Activated T-helper 17 cell treated with anti-CD3 and anti-CD28 coated beads, Interleukin-2, amount 50 U/mL, for 72 hours (primary cell): ENCODE data around the gene C17orf114.
"Not testable (repeated sequence)": the region's sequence is repeated elsewhere in the genome, so short reads cannot be mapped to it uniquely, and the experiment has no call there.

ENCODE experiments used
- ATAC-seq: fragments of 150-1000 bp; cut with Tn5 transposase; replicated peaks from 2 replicates; pipeline ENCODE4 v1.10.0; 2021; ENCODE audit warnings: mild to moderate bottlenecking, moderate library complexity
- H3K27ac Mint-ChIP-seq: one replicate; pipeline ENCODE4 v1.8.0; 2022; ENCODE audit warnings: mixed read lengths
- H3K27me3 Mint-ChIP-seq: one replicate; pipeline ENCODE4 v1.8.0; 2022; ENCODE audit warnings: mixed read lengths
- H3K36me3 Mint-ChIP-seq: one replicate; pipeline ENCODE4 v1.8.0; 2022; ENCODE audit warnings: low read depth, mild to moderate bottlenecking, mixed read lengths
- H3K4me1 Mint-ChIP-seq: one replicate; pipeline ENCODE4 v1.8.0; 2022; ENCODE audit warnings: mixed read lengths
- H3K4me3 Mint-ChIP-seq: one replicate; pipeline ENCODE4 v1.8.0; 2022; ENCODE audit warnings: mild to moderate bottlenecking, mixed read lengths
- H3K9me3 Mint-ChIP-seq: one replicate; pipeline ENCODE4 v1.8.0; 2022; ENCODE audit warnings: mixed read lengths

C17orf114 gene

DNA sequence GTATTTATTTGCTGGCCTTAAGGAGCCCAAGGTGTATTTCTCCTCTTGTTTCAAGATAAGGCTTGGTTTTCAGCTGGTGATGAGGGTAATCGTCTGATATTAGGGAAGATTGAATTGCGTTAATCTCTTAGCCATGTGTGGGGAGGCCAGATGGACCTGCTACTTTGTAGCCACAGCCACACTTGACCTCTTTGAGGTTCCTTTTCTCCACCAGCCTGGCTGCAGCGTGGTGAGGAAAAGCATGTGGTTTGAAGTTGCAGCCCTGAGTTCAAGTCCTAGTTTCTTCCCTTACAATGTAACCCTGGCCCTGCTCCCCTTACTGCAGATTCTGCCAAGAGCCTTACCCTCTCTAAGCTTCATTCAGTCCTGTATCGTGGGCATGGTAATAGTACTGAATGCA, 34.1 kb upstream of the C17orf114 start:
- peaks cover 24% of the 10 kb centered on the region for H3K36me3 Mint-ChIP-seq
- H3K9me3 Mint-ChIP-seq, result no peaks in the 10 kb centered on the region
- H3K27ac Mint-ChIP-seq, result no peak overlapping the region
- no peaks in the 10 kb centered on the region for H3K27me3 Mint-ChIP-seq
- no peak for ATAC-seq
- peaks cover 50% of the 10 kb centered on the region for H3K4me1 Mint-ChIP-seq
- peak overlapping the region; percentile 91 for H3K4me3 Mint-ChIP-seq

DNA sequence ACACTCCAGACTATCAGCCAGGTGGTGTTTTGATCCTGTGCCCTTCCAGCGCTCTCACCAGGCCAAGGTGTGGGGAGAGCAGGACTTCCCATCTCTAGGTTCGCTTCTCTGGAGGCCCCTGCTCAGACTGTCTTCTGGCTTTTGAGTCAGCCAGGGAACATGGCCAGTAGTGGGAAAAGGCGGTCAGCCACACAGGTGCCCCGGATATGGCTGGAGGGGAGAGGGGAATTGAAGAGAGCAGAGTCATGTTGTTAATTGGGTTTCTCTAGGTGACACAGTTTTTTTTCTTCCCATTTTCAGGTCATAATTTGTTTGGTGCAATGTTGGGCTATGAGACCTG, 32.5 kb upstream of the C17orf114 start:
- H3K27ac Mint-ChIP-seq, result peak overlapping the region; percentile 85
- no peak for ATAC-seq
- H3K27me3 Mint-ChIP-seq, result no peaks in the 10 kb centered on the region
- H3K4me3 Mint-ChIP-seq, result peak overlapping the region; percentile 91
- peaks cover 37% of the 10 kb centered on the region for H3K4me1 Mint-ChIP-seq
- no peaks in the 10 kb centered on the region for H3K9me3 Mint-ChIP-seq
- H3K36me3 Mint-ChIP-seq, result peaks cover 24% of the 10 kb centered on the region

GRCh38 chr17:4833941-4834680, 32.0 kb upstream of the C17orf114 start:
- Mint-ChIP-seq H3K9me3 (no peaks in the 10 kb centered on the region), H3K36me3 (peaks cover 20% of the 10 kb centered on the region), H3K4me1 (peaks cover 32% of the 10 kb centered on the region), H3K4me3 (peak overlapping the region; percentile 91), H3K27ac (peak overlapping the region; percentile 85), H3K27me3 (no peaks in the 10 kb centered on the region)
- no peak for ATAC-seq

DNA sequence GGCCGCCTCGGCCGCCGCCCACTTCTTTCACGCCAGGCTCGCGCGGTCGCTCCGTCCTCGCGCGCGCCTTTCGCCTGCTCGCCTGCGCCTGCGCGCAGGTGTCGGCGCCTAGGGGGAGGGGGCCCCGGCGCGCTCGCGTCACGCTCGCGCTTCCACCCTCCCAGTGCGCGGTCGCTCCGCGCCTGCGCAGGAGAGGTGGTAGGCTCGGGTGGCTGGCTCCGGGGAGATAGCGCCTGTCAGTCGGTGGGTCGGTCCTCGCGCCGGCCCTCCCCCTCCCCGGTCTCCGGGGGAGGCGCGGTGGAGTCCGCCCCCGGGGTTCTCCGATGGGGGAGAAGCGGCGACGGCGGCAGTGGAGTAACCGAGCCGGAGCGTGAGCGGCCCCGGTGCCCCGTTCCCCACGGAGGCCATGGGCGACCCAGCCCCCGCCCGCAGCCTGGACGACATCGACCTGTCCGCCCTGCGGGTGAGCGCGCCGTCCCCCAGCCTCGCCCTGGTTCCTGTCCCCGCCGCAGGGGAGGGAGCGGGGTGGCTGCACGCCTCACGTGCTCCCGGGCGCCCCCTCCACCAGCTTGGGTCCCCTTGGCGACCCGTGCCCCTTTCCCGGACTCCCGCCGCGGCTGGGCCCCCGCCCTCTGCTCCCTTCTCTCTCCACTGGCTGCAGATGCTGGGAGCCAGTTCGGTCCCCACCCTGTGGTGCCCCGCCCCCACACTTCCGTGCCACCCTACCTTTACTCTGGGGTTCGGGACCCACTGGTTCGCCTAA, 31.2 kb upstream of the C17orf114 start, which contains the start of gene MINK1:
MINK1 (plus strand) TSS at position 163 of the 763 bp plus-strand sequence; CDS start at position 407, 244 bp downstream.
- peaks cover 17% of the 10 kb centered on the region for H3K36me3 Mint-ChIP-seq
- H3K9me3 Mint-ChIP-seq, result no peaks in the 10 kb centered on the region
- H3K4me1 Mint-ChIP-seq, result peaks cover 29% of the 10 kb centered on the region
- no peaks in the 10 kb centered on the region for H3K27me3 Mint-ChIP-seq
- H3K4me3 Mint-ChIP-seq, result peak within 1 kb of the TSS; percentile 91
- H3K27ac Mint-ChIP-seq, result peak within 1 kb of the TSS; percentile 94
- peak; percentile 91 for ATAC-seq

GRCh38 chr17:4832829-4833177, 30.7 kb upstream of the C17orf114 start:
- not testable (repeated sequence) for H3K9me3 Mint-ChIP-seq, H3K27me3 Mint-ChIP-seq
- Mint-ChIP-seq H3K4me3 (peak overlapping the region; percentile 91), H3K36me3 (peaks cover 13% of the 10 kb centered on the region), H3K4me1 (peaks cover 25% of the 10 kb centered on the region), H3K27ac (peak overlapping the region; percentile 94)
- peak; percentile 25 for ATAC-seq

GRCh38 chr17:4827399-4827798, 25.3 kb upstream of the C17orf114 start:
- H3K4me3 Mint-ChIP-seq, result no peak overlapping the region
- no peaks in the 10 kb centered on the region for H3K9me3 Mint-ChIP-seq
- H3K36me3 Mint-ChIP-seq, result no peaks in the 10 kb centered on the region
- H3K27ac Mint-ChIP-seq, result no peak overlapping the region
- ATAC-seq, result no peak
- H3K27me3 Mint-ChIP-seq, result no peaks in the 10 kb centered on the region
- no peaks in the 10 kb centered on the region for H3K4me1 Mint-ChIP-seq

DNA sequence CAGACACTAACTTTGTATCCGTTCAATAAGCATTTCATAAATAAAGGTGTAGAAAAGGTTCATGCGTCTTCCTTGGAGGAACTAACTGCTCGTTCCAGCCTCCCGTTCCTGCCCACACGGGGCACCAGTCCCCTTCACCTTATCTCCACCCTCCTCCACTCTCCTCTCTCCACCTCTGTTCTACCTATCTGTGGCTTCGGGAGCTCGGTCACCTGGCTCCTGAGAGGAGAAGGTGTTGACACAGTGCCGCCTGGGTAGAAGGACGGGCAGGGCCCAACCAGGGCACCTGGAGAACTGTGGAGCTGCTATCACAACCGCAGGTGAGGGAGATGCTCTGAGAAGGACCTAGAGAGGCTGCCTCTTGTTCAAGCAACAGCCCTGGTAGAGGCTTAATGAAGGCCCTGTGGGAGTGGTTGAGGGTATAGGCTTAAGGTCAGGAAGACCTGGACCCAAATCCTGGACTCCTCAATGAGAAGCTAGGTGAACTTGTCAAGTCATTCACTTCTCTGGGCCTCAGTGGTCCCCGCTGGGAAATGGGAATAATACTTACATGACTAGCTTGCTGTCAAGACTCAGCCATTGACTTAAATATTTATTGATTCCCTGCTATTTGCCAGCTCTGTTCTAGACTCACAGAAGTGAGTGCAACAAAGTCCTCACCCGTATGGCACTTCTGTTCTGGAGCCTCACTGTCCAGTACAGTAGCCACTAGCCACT, 21.4 kb upstream of the C17orf114 start:
- Mint-ChIP-seq H3K9me3 (no peaks in the 10 kb centered on the region), H3K4me1 (no peaks in the 10 kb centered on the region), H3K27me3 (no peaks in the 10 kb centered on the region), H3K36me3 (no peaks in the 10 kb centered on the region), H3K4me3 (no peak overlapping the region), H3K27ac (no peak overlapping the region)
- ATAC-seq, result no peak

- no peaks in the 10 kb centered on the region for H3K27me3 Mint-ChIP-seq
Measured at GRCh38 chr17:4822835-4823234, 20.7 kb upstream of the C17orf114 start.

GRCh38 chr17:4818276-4818675, 16.1 kb upstream of the C17orf114 start:
- H3K27me3 Mint-ChIP-seq, result no peaks in the 10 kb centered on the region
- H3K9me3 Mint-ChIP-seq, result no peaks in the 10 kb centered on the region
- peaks cover 12% of the 10 kb centered on the region for H3K36me3 Mint-ChIP-seq
- no peak for ATAC-seq
- H3K4me1 Mint-ChIP-seq, result peaks cover 3% of the 10 kb centered on the region
- no peak overlapping the region for H3K4me3 Mint-ChIP-seq
- H3K27ac Mint-ChIP-seq, result no peak overlapping the region

More at GRCh38 chr17:4822835-4823234, 20.7 kb upstream of the C17orf114 start:
- ATAC-seq, result no peak
- H3K27ac Mint-ChIP-seq, result no peak overlapping the region
- no peak overlapping the region for H3K4me3 Mint-ChIP-seq
- H3K36me3 Mint-ChIP-seq, result no peaks in the 10 kb centered on the region
- H3K4me1 Mint-ChIP-seq, result no peaks in the 10 kb centered on the region
- H3K9me3 Mint-ChIP-seq, result no peaks in the 10 kb centered on the region

DNA sequence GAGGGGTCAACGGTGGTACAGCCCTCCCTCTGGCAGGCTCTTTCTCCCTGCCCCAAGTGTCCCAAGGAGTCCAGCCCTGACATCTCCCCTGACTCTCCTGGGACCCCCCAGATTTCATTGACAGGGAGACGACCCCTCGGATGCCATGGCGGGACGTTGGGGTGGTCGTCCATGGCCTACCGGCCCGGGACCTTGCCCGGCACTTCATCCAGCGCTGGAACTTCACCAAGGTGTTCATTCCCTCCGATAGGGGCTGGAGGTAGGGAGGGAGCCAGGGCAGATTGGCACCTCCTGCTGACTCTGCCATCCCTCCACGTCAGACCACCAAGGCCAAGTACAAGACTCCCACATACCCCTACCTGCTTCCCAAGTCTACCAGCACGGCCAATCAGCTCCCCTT, 14.7 kb upstream of the C17orf114 start:
- Mint-ChIP-seq H3K4me1 (peaks cover 3% of the 10 kb centered on the region), H3K9me3 (no peaks in the 10 kb centered on the region), H3K36me3 (peaks cover 12% of the 10 kb centered on the region), H3K27me3 (no peaks in the 10 kb centered on the region), H3K4me3 (no peak overlapping the region), H3K27ac (no peak overlapping the region)
- no peak for ATAC-seq

- Mint-ChIP-seq H3K27me3 (no peaks in the 10 kb centered on the region), H3K27ac (no peak overlapping the region), H3K4me3 (no peak overlapping the region), H3K36me3 (peaks cover 22% of the 10 kb centered on the region), H3K4me1 (peaks cover 3% of the 10 kb centered on the region), H3K9me3 (no peaks in the 10 kb centered on the region)
- no peak for ATAC-seq
Measured at GRCh38 chr17:4815043-4815675, 13.0 kb upstream of the C17orf114 start.

- H3K27me3 Mint-ChIP-seq, result no peaks in the 10 kb centered on the region
- no peak for ATAC-seq
Measured at GRCh38 chr17:4812690-4813089, 10.6 kb upstream of the C17orf114 start.

DNA sequence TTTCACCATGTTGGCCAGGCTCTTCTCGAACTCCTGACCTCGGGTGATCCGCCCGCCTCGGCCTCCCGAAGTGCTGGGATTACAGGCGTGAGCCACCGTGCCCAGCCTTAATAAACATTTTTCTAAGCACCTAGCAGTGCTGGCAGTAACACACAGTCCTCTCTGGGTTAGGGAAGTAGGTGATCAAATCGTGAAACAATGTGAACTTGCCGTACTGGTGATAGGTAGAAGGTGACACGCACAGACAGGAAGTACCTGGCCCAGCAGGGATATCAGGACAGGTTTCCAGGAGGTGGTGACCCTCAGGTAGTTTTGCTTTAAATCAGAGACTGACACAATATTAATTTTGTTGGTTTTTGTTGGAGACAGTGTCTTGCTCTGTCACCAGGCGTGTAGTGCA, 9.3 kb upstream of the C17orf114 start:
- Mint-ChIP-seq H3K27ac (no peak overlapping the region), H3K36me3 (peaks cover 20% of the 10 kb centered on the region)

More at GRCh38 chr17:4812690-4813089, 10.6 kb upstream of the C17orf114 start:
- Mint-ChIP-seq H3K4me1 (peaks cover 7% of the 10 kb centered on the region), H3K9me3 (no peaks in the 10 kb centered on the region), H3K36me3 (peaks cover 28% of the 10 kb centered on the region), H3K4me3 (no peak overlapping the region), H3K27ac (no peak overlapping the region)

GRCh38 chr17:4810696-4811290, 8.7 kb upstream of the C17orf114 start:
- Mint-ChIP-seq H3K4me1 (peaks cover 12% of the 10 kb centered on the region), H3K9me3 (no peaks in the 10 kb centered on the region), H3K27ac (no peak overlapping the region), H3K36me3 (peaks cover 20% of the 10 kb centered on the region), H3K4me3 (no peak overlapping the region), H3K27me3 (no peaks in the 10 kb centered on the region)
- no peak for ATAC-seq

More for the DNA sequence above, 9.3 kb upstream of the C17orf114 start:
- no peak for ATAC-seq
- Mint-ChIP-seq H3K4me3 (no peak overlapping the region), H3K4me1 (peaks cover 7% of the 10 kb centered on the region), H3K27me3 (no peaks in the 10 kb centered on the region), H3K9me3 (no peaks in the 10 kb centered on the region)
